GM19467 (cell line): ENCODE data around the gene WBP4.
"Not testable (repeated sequence)": the region's sequence is repeated elsewhere in the genome, so short reads cannot be mapped to it uniquely, and the experiment has no call there.

Source experiments
- ATAC-seq: cut with Tn5 transposase; IDR thresholded peaks from one replicate; pipeline ENCODE4 v1.9.1; 2021; ENCODE audit warnings: mild to moderate bottlenecking, moderate library complexity; ENCODE audit not compliant: unreplicated experiment

WBP4 gene

DNA sequence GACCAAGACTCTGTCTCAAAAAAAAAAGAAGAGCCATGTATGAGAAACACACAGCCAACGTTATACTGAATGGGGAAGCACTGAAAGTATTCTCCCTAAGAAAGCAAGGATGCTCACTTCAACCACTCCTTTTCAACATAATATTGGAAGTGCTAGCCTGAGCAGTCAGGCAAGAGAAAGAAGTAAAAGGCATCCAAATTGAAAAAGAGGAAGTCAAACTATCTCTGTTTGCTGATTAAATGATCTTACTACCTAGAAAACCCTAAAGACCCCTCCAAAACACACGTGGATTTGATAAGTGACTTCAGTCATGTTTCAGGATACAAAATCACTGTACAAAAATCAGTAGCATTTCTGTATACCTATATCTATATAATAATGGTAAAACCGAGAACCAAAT, 16.2 kb downstream of the WBP4 start:
- ATAC-seq = no peak

DNA sequence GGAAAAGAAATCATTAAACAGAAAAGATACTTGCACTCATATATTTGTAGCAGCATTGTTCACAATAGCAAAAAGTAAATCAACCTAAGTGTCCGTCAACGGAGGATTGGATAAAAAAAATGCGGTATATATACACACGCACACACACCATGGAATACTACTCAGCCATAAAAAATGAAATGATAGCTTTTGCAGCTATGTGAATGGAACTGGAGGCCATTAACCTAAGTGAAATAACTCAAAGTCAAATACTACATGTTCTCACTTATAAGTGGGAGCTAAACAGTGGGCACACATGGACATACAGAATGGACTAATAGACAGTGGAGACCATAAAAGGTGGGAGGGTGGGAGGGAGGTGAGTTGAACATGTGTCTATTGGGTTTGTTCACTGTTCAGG, 18.4 kb downstream of the WBP4 start:
- ATAC-seq = no peak

DNA sequence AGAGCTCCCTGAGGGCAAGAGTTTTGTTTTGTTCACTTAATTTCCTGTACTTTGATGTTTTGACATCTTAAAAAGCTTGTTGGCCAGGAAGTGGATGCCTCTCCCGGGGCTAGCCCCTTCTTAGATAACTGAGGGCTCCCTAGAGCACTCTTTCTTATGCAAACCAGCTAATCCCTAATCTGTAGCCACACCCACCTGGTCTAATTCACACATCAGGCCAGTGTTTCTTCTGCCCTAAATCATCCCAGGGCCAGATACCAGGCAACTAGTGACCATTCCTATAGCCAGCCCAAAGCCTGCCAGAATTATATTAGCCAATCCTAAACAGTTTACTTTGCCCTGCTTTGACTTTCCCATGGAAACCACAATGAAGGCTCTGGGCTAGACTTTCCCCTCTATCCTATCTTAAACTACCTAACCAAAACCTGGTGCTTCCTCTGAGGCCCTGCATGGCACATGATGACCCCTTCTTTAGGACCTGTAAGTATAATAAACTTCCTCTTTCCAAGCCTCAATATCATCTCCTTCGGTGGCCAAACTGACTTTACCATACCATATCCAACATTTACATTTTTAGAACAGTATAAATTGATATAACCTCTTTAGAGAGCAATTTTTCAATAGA, 24.8 kb downstream of the WBP4 start:
- no peak for ATAC-seq

DNA sequence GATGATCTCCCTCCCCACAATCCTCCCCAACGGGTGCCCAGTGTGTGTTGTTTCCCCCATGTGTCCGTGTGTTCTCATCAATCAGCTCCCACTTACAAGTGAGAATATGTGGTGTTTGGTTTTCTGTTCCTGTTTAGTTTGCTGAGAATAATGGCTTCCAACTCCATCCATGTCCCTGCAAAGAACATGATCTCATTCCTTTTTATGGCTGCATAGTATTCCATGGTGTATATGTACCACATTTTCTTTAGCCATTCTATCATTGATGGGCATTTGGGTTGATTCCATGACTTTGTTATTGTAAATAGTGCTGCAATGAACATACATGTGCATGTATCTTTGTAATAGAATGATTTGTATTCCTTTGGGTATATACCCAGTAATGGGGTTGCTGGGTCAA, 34.4 kb downstream of the WBP4 start:
- not testable (repeated sequence) for ATAC-seq

DNA sequence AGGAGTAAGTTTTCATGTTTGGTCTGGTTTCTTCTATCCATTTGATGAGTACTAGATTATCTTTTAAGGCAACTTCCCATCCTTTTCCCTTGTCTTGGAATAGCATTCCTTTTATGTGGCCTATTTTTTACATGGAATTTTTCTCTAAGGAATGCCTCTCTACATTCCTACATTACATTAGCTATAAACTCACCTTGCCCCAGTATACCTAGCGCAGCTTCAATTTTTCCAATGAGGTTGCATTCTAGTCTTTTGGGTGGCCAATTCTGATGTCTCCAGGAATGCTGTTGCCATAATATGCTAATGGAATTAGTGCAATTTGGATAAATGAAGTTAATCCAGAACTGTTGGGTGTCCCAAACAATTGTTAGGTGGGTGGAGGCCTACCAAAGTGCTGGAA, 37.5 kb downstream of the WBP4 start:
- no peak for ATAC-seq

DNA sequence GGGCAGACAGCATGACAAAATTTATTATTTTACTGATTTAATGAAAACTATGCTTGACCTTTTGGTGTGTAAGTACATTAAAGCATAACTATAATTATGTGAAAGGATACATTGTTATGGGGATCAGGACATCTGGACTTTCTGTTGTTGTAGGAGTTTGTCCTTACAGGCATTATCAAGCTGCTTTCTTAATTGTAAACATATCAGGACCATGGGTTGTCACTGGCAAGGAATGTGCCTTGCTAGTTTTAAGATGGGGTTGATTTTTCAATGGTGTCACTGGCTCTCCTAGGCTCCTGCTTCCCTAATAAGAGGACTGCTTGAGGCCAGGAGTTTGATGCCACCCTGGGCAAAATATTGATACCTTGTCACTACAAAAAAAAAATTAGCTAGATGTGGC, 38.7 kb downstream of the WBP4 start:
- no peak for ATAC-seq

DNA sequence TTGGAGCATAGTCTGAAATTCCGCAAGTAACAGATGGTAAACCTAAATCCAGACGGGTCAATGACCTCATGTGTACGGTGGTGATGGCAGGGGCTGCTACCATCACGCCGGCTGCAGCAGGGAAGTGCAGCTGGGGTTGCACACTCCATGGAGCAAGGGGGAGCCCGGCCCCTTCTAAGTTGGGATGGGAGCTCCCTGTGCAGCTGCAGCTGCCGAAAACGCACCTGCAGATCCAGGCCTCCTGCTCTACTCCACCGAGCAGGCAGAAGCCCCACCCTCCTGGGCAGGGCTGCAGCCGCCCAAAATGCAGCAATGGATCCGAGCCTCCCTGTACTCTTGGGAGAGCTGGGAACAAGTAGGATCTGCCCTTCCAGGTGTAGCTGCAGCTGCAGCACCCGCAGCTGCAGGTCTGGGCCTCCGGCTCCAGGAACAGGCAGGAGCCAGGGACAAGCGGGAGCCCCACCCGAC, 45.8 kb downstream of the WBP4 start:
- no peak for ATAC-seq

DNA sequence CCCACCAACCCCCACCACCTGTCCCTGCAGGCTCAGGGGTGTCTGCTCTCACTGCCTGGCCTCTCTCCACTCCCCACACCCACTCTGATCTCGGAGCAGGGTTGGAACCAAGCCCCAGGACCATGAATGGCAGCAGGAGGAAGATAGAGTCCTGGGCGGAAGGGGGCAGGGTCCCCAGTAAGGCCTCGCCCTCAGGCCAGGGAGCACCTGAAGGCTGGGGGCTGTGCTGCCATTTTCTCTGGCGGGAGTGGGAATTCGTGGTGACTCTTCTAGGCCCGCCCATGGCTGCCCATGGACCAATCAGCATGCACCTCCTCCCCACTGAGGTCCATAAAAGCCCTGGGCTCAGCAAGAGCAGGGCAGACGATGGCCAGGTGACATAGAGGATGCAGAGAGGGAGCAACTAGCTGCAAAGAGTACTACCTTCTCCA, 46.3 kb downstream of the WBP4 start:
- ATAC-seq = no peak

DNA sequence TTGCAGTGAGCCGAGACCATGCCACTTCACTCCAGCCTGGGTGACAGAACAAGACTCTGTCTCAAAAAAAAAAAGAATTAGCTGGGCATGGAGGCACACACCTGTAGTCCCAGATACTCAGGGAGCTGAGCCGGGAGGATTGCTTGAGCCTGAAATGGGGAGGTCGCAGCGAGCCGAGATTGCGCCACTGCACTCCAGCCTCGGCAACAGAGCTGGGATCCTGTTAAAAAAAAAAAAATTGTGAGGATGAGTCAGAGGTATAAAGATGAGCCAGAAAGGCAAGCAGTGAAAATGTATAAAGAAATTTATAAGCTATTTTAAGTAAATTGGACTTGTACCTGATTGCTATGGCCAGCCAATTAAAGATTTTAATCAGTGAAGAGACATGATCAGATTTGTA, 50.1 kb downstream of the WBP4 start:
- ATAC-seq = no peak

DNA sequence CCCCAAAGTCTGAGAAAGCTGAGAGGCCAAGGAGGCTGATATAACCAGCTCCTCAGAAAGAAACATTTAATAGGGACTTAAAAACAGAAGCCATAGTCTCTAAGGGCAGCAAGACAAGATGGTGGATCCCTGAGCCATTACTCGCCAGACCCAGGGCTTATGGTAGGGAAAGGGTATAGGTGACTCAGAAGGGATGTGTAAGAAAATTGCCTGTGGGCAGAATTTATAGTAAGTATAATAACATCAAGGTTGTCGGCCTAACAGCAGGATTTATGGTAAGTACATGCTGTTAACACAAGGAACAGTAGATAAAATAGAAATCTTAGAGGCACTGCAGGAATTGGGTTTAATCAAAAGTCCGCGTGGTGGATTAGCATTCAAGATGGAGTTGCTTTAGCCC, 56.6 kb downstream of the WBP4 start:
- no peak for ATAC-seq

DNA sequence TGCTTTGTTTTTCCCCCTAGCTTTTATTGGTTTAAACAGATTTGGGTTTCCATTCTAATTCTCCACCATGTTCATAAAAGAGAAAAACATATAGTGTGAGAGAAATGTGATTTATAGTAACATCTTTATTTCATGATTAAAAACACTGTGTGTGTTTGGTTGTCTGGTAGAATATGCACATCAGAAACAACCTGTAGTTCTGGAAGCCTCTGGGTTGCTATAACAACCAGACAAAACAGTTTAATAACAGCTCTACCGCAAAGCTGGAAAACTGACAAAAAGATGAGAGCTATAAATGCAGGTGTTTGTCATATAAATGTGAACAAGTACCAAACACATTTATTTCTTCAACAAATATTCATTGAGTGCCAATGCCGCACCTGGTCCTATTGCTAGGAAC, 61.5 kb downstream of the WBP4 start:
- ATAC-seq = no peak

DNA sequence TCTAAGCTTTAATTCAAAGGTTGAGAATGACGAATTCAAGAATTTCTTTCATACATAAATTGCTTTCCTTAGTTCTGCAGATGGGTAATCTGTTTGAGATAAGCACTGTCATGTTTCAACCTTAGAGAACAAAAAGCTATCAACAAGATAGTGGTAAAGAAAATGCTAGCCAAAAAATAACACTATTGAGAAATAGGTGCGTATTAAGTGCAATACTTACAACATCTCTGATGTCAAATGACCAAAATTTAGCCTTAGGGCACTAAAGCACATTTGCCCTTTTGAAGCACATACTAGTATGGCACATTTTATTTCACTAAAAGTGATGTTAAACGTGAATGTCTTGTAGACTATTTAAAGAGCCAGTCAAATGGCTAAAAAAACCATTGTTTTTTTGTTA, 66.4 kb downstream of the WBP4 start:
- no peak for ATAC-seq

DNA sequence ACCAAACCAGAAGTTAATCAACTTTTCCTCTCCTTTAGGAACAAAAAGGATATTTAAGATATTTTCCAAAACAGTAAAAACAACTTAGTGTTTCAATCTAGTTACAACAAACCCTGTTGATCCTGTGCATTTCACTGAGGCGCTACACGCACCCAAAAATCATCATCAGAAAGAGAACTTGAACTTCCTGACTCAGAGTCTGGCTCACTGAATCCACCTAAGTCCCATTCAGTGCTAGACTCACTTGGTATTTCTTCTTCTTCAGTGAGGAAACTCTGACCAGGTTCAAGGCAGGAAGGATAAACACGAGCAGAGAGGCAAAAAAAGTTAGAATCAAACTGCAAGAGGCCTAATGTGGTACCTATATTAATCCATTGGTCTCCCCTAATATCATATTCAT, 69.0 kb downstream of the WBP4 start:
- no peak for ATAC-seq

DNA sequence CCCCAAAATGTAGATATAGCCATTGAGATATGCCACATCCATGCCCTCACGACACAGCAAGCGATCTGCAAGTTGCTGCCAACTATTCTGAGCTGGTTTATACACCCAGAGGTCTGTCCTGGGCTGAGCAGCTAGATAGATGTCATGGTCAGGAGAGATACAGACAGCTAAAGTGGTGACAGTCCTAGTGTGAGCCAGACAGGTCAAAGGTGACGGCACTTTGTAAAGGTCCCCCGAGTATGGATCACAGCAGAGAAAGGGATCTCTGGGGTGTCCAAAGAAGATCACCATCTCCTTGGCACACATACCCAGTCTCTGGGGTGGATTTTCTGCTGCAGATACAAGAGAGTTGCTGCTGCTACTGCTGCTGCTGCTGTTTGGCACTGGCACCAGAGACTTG, 69.9 kb downstream of the WBP4 start:
- ATAC-seq = not testable (repeated sequence)

DNA sequence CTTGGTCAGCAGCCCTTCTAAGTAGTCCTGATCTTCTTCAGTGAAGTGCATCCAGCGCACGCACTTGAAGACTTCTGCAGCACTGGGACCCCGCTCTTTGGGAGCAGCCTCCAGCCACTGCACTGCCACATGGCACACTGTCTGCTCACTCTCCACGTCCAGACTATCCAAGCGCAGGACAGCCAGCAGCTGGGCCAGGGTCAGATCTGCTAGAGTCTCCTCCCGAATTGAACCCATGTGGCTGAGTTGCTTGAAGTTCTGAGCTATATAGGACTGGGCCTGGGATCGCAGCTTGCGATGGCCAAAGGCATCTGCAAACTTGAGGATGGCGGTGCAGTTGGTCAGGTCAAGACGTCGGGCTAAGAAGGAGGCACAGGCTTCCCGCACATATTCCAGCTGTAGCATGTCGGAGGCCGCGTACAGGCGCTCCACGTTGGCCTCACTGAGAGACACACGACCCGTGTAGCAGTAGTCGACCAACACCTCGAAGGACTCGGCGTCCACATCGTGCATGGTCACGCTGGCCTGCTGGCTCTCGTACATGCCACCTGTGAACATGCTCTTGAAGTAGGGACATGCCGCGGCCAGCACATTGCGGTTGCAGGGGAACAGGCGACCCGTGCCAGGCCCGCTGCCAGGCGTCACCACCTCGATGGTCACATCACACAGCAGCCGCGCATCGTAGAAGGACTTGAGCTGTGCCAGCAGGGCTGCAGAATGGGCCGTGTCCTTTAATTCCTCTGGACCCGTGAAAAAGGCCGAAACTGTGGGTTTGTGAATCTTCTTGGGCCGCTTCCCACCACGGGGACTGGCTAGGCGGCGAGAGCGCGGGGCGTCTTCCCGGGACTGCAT, 70.6 kb downstream of the WBP4 start:
- peak; percentile 2 for ATAC-seq

DNA sequence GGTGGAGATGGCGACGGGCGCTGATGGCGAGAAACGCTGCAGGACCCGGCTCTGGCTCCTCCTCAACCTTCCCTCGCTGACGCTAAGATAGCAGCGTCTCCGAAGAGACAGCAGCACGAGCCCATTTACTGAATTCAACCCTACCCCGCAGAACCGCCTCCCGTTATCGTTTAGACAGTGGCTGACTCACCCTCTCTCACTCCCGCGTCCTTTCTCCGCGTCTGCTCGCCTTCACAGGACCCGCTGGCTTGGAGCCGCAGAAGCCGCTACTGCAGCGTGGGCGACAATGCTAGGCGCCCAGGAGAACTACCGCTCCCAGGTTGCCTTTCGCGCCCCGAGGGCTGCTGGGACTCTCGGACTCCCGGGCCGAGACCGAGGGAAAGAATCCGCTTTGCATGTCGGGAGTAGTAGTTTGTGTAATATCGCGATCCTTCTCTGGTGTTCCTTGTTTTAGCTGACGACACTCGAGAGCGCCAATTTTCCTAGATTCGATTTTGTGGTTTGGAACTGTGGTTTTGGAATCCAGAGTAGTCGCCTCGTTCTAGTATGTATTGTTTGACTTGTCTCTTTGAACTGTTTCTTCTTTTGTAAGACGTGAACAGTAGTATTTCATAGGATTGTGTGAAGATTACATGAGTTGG, 71.3 kb downstream of the WBP4 start, which contains the start of gene KBTBD6:
TSS of gene KBTBD6 (minus strand) at position 291 of the 641 bp plus-strand sequence. CDS start 291 bp downstream, outside the sequence.
- ATAC-seq = peak; percentile 94
